T-helper 1 cell treated with Interleukin-12 subunit alpha and Interleukin-12 subunit beta and Interleukin-4 antibody, amounts not matched to agents 30 ng/mL and 1 ng/mL, for 36 hours (primary cell): ENCODE data around the gene CCL19. TPM values are rescaled to one million over a fixed set of nuclear protein-coding genes. Genes with fewer than 3 reads are reported as not detected.

Source experiments
- intact Hi-C: fragments of 100-400 bp; cut with micrococcal nuclease; formaldehyde crosslinking; loops from one replicate; pipeline ENCODE4 v1.15.1; 2024
- total RNA-seq: library from RNA; stranded (reverse); gene quantifications from 2 replicates; pipeline ENCODE4 v1.2.3, GENCODE V29; 2022

Gene CCL19
- total RNA-seq, 1 donor from 2014 or later, result not detected

- intact Hi-C loops, result loop anchor here (1.0 to 10.0 kb wide), 17 partner anchors 19 to 1193 kb away; partner anchors contain the start of genes CREB3, DCTN3, DNAI1 and DNAJB5
These were observed 26.1 kb downstream of the CCL19 start for GRCh38 chr9:34665067-34665380.

- intact Hi-C loops, result loop anchor here (1.0 to 10.0 kb wide), 18 partner anchors 18 to 1192 kb away; partner anchors contain the start of genes CREB3, DCTN3, DNAI1 and DNAJB5
These were observed 26.6 kb downstream of the CCL19 start for GRCh38 chr9:34664281-34665066.

- intact Hi-C loops, result loop anchor here (10.0 kb wide), 3 partner anchors 412 to 1072 kb away; partner anchors contain the start of genes CREB3, FANCG, TLN1 and UBAP2
These were observed 27.8 kb downstream of the CCL19 start for GRCh38 chr9:34663303-34663605.

- intact Hi-C loops, result loop anchor here (10.0 kb wide), 3 partner anchors 412 to 1072 kb away; partner anchors contain the start of genes CREB3, FANCG, TLN1 and UBAP2
These were observed 28.4 kb downstream of the CCL19 start, which contains the start of gene CCL27 for GRCh38 chr9:34662526-34663302. Gene CCL27 (minus strand): TSS chr9:34662657. CDS start chr9:34662633, 24 bp downstream.

GRCh38 chr9:34659592-34660253 lies 31.4 kb downstream of the CCL19 start:
- intact Hi-C loops, result loop anchor here (10.0 kb wide), 3 partner anchors 415 to 1075 kb away; partner anchors contain the start of genes CREB3, FANCG, TLN1 and UBAP2

- intact Hi-C loops, result no loop called here
These were observed 32.6 kb downstream of the CCL19 start for GRCh38 chr9:34658461-34658860.

GRCh38 chr9:34656992-34657391 lies 34.1 kb downstream of the CCL19 start:
- intact Hi-C loops, result no loop called here

- intact Hi-C loops, result no loop called here
These were observed 35.7 kb downstream of the CCL19 start for GRCh38 chr9:34655394-34655793.

GRCh38 chr9:34654323-34655051 lies 36.6 kb downstream of the CCL19 start:
- intact Hi-C loops, result no loop called here

- intact Hi-C loops, result no loop called here
These were observed 37.7 kb downstream of the CCL19 start for GRCh38 chr9:34653151-34654072.

GRCh38 chr9:34652602-34653000 lies 38.5 kb downstream of the CCL19 start:
- intact Hi-C loops, result no loop called here

- intact Hi-C loops, result no loop called here
These were observed 39.0 kb downstream of the CCL19 start, which contains the start of gene IL11RA for GRCh38 chr9:34651876-34652601. Gene IL11RA (plus strand): TSS chr9:34652185. CDS start chr9:34655218, 3,033 bp downstream.

GRCh38 chr9:34651321-34651720 lies 39.8 kb downstream of the CCL19 start:
- intact Hi-C loops, result no loop called here

- intact Hi-C loops, result no loop called here
These were observed 40.3 kb downstream of the CCL19 start for GRCh38 chr9:34650816-34651215.

- intact Hi-C loops, result loop anchor here (10.0 kb wide), 1 partner anchor 1756 kb away; the partner anchor contains the start of gene RNF38
These were observed 42.4 kb downstream of the CCL19 start for GRCh38 chr9:34648673-34649072.

- intact Hi-C loops, result loop anchor here (2.0 to 10.0 kb wide), 2 partner anchors 463 to 1757 kb away; partner anchors contain the start of gene RNF38
These were observed 43.4 kb downstream of the CCL19 start for GRCh38 chr9:34647651-34648050.

GRCh38 chr9:34647084-34647403 lies 44.0 kb downstream of the CCL19 start:
- intact Hi-C loops, result loop anchor here (2.0 to 10.0 kb wide), 2 partner anchors 464 to 1758 kb away; partner anchors contain the start of gene RNF38

- intact Hi-C loops, result loop anchor here (1.0 to 10.0 kb wide), 8 partner anchors 8 to 1758 kb away; partner anchors contain the start of genes DNAI1, DNAJB5, FAM219A and RNF38
These were observed 44.6 kb downstream of the CCL19 start, which contains the start of gene GALT for GRCh38 chr9:34646211-34647083. Gene GALT (plus strand): TSS chr9:34646675. CDS start chr9:34646705, 30 bp downstream.
